Stimulated activated CD4-positive, alpha-beta T cell treated with anti-CD3 and anti-CD28 coated beads, Interleukin-12 subunit alpha, Interleukin-12 subunit beta, amount 100 ng/mL, for 4 hours (primary cell): ENCODE results near the gene RNF213.
"Not testable (repeated sequence)": the region's sequence is repeated elsewhere in the genome, so short reads cannot be mapped to it uniquely, and the experiment has no call there.

Experiments
- DNase-seq: peaks from one replicate; pipeline ENCODE4 v3.0.0-alpha.2; 2020

RNF213 gene

GRCh38 chr17:80272366-80272765 is 11.7 kb downstream of the RNF213 start:
- DNase-seq, result no peak

GRCh38 chr17:80274331-80274730 is 13.7 kb downstream of the RNF213 start:
- DNase-seq, result no peak

- no peak for DNase-seq
Measured at GRCh38 chr17:80274871-80275449, 14.3 kb downstream of the RNF213 start.

GRCh38 chr17:80275857-80276256 is 15.2 kb downstream of the RNF213 start:
- not testable (repeated sequence) for DNase-seq

GRCh38 chr17:80277751-80278671 is 17.4 kb downstream of the RNF213 start:
- no peak for DNase-seq

GRCh38 chr17:80279895-80280294 is 19.2 kb downstream of the RNF213 start:
- DNase-seq, result no peak

- DNase-seq, result no peak
Measured at GRCh38 chr17:80281516-80281915, 20.9 kb downstream of the RNF213 start.

GRCh38 chr17:80283116-80283852 is 22.6 kb downstream of the RNF213 start:
- no peak for DNase-seq

- no peak for DNase-seq
Measured at GRCh38 chr17:80284631-80285030, 24.0 kb downstream of the RNF213 start.

- no peak for DNase-seq
Measured at GRCh38 chr17:80285237-80285920, 24.7 kb downstream of the RNF213 start.

GRCh38 chr17:80286638-80286960 is 25.9 kb downstream of the RNF213 start:
- no peak for DNase-seq

- DNase-seq, result no peak
Measured at GRCh38 chr17:80287038-80287437, 26.4 kb downstream of the RNF213 start.

- no peak for DNase-seq
Measured at GRCh38 chr17:80287806-80288567, 27.3 kb downstream of the RNF213 start.

- DNase-seq, result no peak
Measured at GRCh38 chr17:80289616-80290015, 29.0 kb downstream of the RNF213 start.

- no peak for DNase-seq
Measured at GRCh38 chr17:80290156-80290555, 29.5 kb downstream of the RNF213 start.

GRCh38 chr17:80291260-80291659 is 30.6 kb downstream of the RNF213 start:
- no peak for DNase-seq

- DNase-seq, result no peak
Measured at GRCh38 chr17:80291691-80292487, 31.2 kb downstream of the RNF213 start.

GRCh38 chr17:80292521-80292971 is 31.9 kb downstream of the RNF213 start:
- no peak for DNase-seq

- DNase-seq, result no peak
Measured at GRCh38 chr17:80294210-80294609, 33.6 kb downstream of the RNF213 start.

GRCh38 chr17:80294653-80295052 is 34.0 kb downstream of the RNF213 start:
- DNase-seq, result no peak

GRCh38 chr17:80295146-80295545 is 34.5 kb downstream of the RNF213 start:
- no peak for DNase-seq
